KMS-11 (cell line): Measurements from ENCODE around the gene HBE1.
"Not testable (repeated sequence)": the region's sequence is repeated elsewhere in the genome, so short reads cannot be mapped to it uniquely, and the experiment has no call there.

Experiments used
- H2AFZ ChIP-seq: fragments of 200-600 bp; sonication (generic); 2 replicates; pipeline ENCODE4 v1.6.1; 2016; ENCODE audit warnings: antibody characterized with exemption, mixed run types, low read depth
- H3K27ac ChIP-seq: fragments of 200-600 bp; sonication (generic); 2 replicates; pipeline ENCODE4 v1.6.1; 2016; ENCODE audit warnings: mild to moderate bottlenecking, mixed run types
- H3K27me3 ChIP-seq: fragments of 200-600 bp; sonication (generic); 2 replicates; pipeline ENCODE4 v1.6.1; 2017; ENCODE audit warnings: mild to moderate bottlenecking, low read depth, mixed run types, moderate library complexity; ENCODE audit not compliant: insufficient read depth
- H3K36me3 ChIP-seq: fragments of 200-600 bp; sonication (generic); 2 replicates; pipeline ENCODE4 v1.6.1; 2017; ENCODE audit warnings: mild to moderate bottlenecking, mixed run types; ENCODE audit not compliant: insufficient read depth
- H3K4me1 ChIP-seq: fragments of 200-600 bp; sonication (generic); 2 replicates; pipeline ENCODE4 v1.6.1; 2016; ENCODE audit warnings: mild to moderate bottlenecking, low read depth, mixed run types; ENCODE audit not compliant: poor library complexity, severe bottlenecking
- H3K4me2 ChIP-seq: fragments of 200-600 bp; sonication (generic); 2 replicates; pipeline ENCODE4 v1.7.0; 2016; ENCODE audit warnings: mild to moderate bottlenecking, mixed run types
- H3K4me3 ChIP-seq: fragments of 200-600 bp; sonication (generic); IDR thresholded peaks from 2 replicates; pipeline ENCODE4 v1.6.1; 2017; ENCODE audit warnings: low read depth, low read length, mixed read lengths; ENCODE audit not compliant: insufficient read depth
- H3K79me2 ChIP-seq: fragments of 200-600 bp; sonication (generic); 2 replicates; pipeline ENCODE4 v1.6.1; 2016; ENCODE audit warnings: low read depth, mixed run types; ENCODE audit not compliant: insufficient read depth
- H3K9ac ChIP-seq: fragments of 200-600 bp; sonication (generic); 2 replicates; pipeline ENCODE4 v1.6.1; 2016; ENCODE audit warnings: mild to moderate bottlenecking, mixed run types
- H4K20me1 ChIP-seq: fragments of 200-600 bp; sonication (generic); 2 replicates; pipeline ENCODE4 v1.6.1; 2016; ENCODE audit warnings: mild to moderate bottlenecking, mixed run types; ENCODE audit not compliant: insufficient read depth
- CTCF ChIP-seq: fragments of 200-600 bp; sonication (generic); conservative IDR thresholded peaks from 2 replicates; pipeline ENCODE4 v1.6.1; 2017; ENCODE audit warnings: low read depth, mild to moderate bottlenecking, antibody characterized with exemption, low read length, moderate library complexity, mixed read lengths

The HBE1 gene

GRCh38 chr11:5252919-5253265, 16.9 kb downstream of the HBE1 start:
- no peak overlapping the region for H3K27ac ChIP-seq
- H3K79me2 ChIP-seq = no peaks in the 10 kb centered on the region
- TF ChIP-seq CTCF = no peak
- H3K4me2 ChIP-seq = no peak overlapping the region
- H3K4me3 ChIP-seq = no peak overlapping the region
- H3K4me1 ChIP-seq = no peaks in the 10 kb centered on the region
- H3K36me3 ChIP-seq = no peaks in the 10 kb centered on the region
- H3K9ac ChIP-seq = no peak overlapping the region
- H2AFZ ChIP-seq = no peak overlapping the region
- no peaks in the 10 kb centered on the region for H3K27me3 ChIP-seq
- no peaks in the 10 kb centered on the region for H4K20me1 ChIP-seq

- Histone ChIP-seq H3K9ac (no peak overlapping the region), H3K4me2 (no peak overlapping the region), H4K20me1 (no peaks in the 10 kb centered on the region), H3K36me3 (no peaks in the 10 kb centered on the region), H3K79me2 (no peaks in the 10 kb centered on the region), H3K4me1 (no peaks in the 10 kb centered on the region), H2AFZ (no peak overlapping the region), H3K27ac (no peak overlapping the region), H3K4me3 (no peak overlapping the region), H3K27me3 (no peaks in the 10 kb centered on the region)
- TF ChIP-seq CTCF = no peak
These were observed 17.4 kb downstream of the HBE1 start for GRCh38 chr11:5252192-5252918.

- no peak overlapping the region for H3K4me2 ChIP-seq
- no peak overlapping the region for H3K9ac ChIP-seq
- TF ChIP-seq CTCF = no peak
- no peaks in the 10 kb centered on the region for H3K4me1 ChIP-seq
- no peaks in the 10 kb centered on the region for H3K36me3 ChIP-seq
- H3K79me2 ChIP-seq = no peaks in the 10 kb centered on the region
- H3K4me3 ChIP-seq = no peak overlapping the region
- H3K27me3 ChIP-seq = no peaks in the 10 kb centered on the region
- H4K20me1 ChIP-seq = no peaks in the 10 kb centered on the region
- H3K27ac ChIP-seq = no peak overlapping the region
- no peak overlapping the region for H2AFZ ChIP-seq
These were observed 18.0 kb downstream of the HBE1 start for GRCh38 chr11:5251746-5252145.

- no peak for TF ChIP-seq CTCF
- H3K27ac ChIP-seq = no peak overlapping the region
- H3K4me3 ChIP-seq = no peak overlapping the region
- H4K20me1 ChIP-seq = no peaks in the 10 kb centered on the region
- H3K36me3 ChIP-seq = no peaks in the 10 kb centered on the region
- H3K27me3 ChIP-seq = no peaks in the 10 kb centered on the region
- H2AFZ ChIP-seq = no peak overlapping the region
- no peaks in the 10 kb centered on the region for H3K79me2 ChIP-seq
- no peaks in the 10 kb centered on the region for H3K4me1 ChIP-seq
- H3K4me2 ChIP-seq = no peak overlapping the region
- no peak overlapping the region for H3K9ac ChIP-seq
These were observed 19.1 kb downstream of the HBE1 start for GRCh38 chr11:5250543-5251204.

- not testable (repeated sequence) for H3K9ac ChIP-seq, H3K79me2 ChIP-seq, H3K36me3 ChIP-seq, H3K4me1 ChIP-seq, H4K20me1 ChIP-seq, H3K4me2 ChIP-seq, H3K27me3 ChIP-seq, H2AFZ ChIP-seq, H3K4me3 ChIP-seq, H3K27ac ChIP-seq
These were observed 19.8 kb downstream of the HBE1 start, which contains the start of gene HBG1 for GRCh38 chr11:5249807-5250396. Gene HBG1 (minus strand): TSS chr11:5249857. CDS start chr11:5249804, 53 bp downstream.

- not testable (repeated sequence) for H3K9ac ChIP-seq, H3K79me2 ChIP-seq, H3K27me3 ChIP-seq, H3K4me1 ChIP-seq, H3K27ac ChIP-seq, H4K20me1 ChIP-seq, H3K4me2 ChIP-seq, H3K36me3 ChIP-seq, H2AFZ ChIP-seq, H3K4me3 ChIP-seq
These were observed 21.2 kb downstream of the HBE1 start for GRCh38 chr11:5248498-5248897.
